HG03108 (cell line): ENCODE results near the gene GDPD3.

Source experiments
- ATAC-seq: cut with Tn5 transposase; IDR thresholded peaks from one replicate; pipeline ENCODE4 v1.9.1; 2021; ENCODE audit warnings: moderate library complexity; ENCODE audit not compliant: unreplicated experiment

GDPD3 gene

DNA sequence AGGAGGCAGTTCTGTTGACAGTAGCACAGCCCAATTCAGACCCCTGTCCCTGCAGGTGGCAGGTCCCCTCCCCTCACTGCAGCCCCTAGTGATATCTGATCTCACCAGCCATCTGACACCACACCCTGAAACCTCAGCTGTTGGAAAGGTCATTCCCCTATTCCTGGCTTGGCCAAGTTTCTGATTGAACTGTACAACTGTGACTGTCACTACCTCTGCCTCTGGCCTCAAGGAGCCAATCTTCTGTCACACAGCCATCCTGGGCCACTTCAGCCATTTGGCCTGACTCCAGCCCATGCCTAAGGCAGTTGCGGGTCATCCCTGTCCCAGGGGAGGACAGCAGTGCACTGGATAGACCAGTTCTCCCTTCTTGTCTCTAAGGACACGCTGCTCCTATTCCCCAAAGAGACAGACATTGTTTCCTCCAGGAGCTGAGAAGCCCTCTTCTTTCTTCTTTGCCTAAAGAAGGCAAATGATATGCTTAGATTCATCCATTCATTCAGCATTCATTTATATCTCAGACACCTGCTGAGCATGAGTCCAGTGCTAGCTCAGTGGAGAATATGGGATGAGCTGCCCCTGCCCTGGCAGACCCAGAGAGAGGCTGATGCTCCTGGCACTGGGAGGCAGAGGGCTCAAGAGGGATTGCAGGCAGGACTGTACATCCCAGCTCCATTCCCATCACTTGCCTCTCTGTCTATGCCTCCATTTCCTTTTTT is 52.3 kb downstream of the GDPD3 start:
- ATAC-seq, result no peak

GRCh38 chr16:30060346-30060745 is 53.0 kb downstream of the GDPD3 start:
- ATAC-seq, result no peak

GRCh38 chr16:30054959-30055553 is 58.3 kb downstream of the GDPD3 start:
- no peak for ATAC-seq
